GM12891 (cell line): Measurements from ENCODE around the gene KPNB1.

Experiments used
- DNase-seq: peaks from one replicate; pipeline ENCODE4 v3.0.0; 2011; ENCODE audit warnings: low spot score; ENCODE audit not compliant: insufficient read length
- FAIRE-seq: peaks from 2 replicates; lab custom pipeline; 2011; peaks lifted over from hg19 to GRCh38; lab: Jason Lieb, UNC
- PAX5 ChIP-seq: IDR thresholded peaks from 2 replicates; pipeline ENCODE4 v1.6.1; 2011; ENCODE audit warnings: low read length, moderate library complexity, mild to moderate bottlenecking; ENCODE audit not compliant: insufficient read depth, severe bottlenecking
- POLR2A ChIP-seq: IDR thresholded peaks from 2 replicates; pipeline ENCODE4 v1.6.1; 2011; ENCODE audit warnings: low read depth, low read length, control low read depth
- POLR2AphosphoS5 ChIP-seq: IDR thresholded peaks from 2 replicates; pipeline ENCODE4 v1.6.1; 2011; ENCODE audit warnings: low read depth, low read length, control low read depth
- POU2F2 ChIP-seq: IDR thresholded peaks from 2 replicates; pipeline ENCODE4 v1.6.1; 2011; ENCODE audit warnings: low read depth, mild to moderate bottlenecking, control low read depth, low read length, moderate library complexity
- SPI1 ChIP-seq: IDR thresholded peaks from 2 replicates; pipeline ENCODE4 v1.6.1; 2011; ENCODE audit warnings: low read depth, low read length, control low read depth
- TAF1 ChIP-seq: IDR thresholded peaks from 2 replicates; pipeline ENCODE4 v1.6.1; 2011; ENCODE audit warnings: low read depth, low read length, control low read depth

KPNB1 gene

DNA sequence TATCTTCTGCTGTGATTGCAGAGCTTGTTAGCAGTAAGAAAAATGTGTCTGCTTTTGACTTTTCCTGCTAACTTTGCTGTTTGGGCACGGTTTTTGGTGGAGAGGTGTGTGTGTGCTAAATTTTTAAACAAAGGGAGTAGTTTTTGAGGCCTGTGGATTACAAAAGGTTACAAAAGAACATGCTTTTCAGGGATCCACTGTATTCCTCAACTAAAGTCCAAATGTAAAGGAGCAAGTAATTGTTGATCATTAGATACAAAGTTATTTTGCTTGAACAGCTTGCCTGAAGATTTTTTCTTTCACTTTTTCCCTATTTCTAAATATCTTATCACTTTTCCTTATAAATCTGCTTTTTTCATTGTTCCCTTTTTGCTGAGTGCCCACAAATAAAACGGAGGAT lies 2.0 kb downstream of the KPNB1 start:
- no peak for FAIRE-seq
- TF ChIP-seq TAF1 (no peak), POLR2A (no peak), POU2F2 (no peak), SPI1 (no peak), PAX5 (no peak), POLR2AphosphoS5 (no peak)
- no peak for DNase-seq

DNA sequence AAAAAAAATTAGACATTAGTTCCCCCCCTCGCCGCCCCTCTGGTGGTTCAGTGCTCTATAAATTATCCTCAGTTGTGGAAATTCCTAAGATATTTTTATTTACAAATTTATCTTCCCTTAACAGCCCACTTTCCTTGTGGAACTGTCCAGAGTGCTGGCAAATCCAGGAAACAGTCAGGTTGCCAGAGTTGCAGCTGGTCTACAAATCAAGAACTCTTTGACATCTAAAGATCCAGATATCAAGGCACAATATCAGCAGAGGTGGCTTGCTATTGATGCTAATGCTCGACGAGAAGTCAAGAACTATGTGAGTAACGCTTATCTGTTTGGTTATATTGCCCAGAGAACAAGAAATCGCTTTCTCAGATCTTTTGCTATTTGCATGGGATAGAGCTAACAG lies 2.9 kb downstream of the KPNB1 start:
- no peak for TF ChIP-seq TAF1
- no peak for TF ChIP-seq PAX5
- no peak for TF ChIP-seq POLR2AphosphoS5
- TF ChIP-seq SPI1, result no peak
- TF ChIP-seq POLR2A, result no peak
- TF ChIP-seq POU2F2, result no peak
- DNase-seq, result no peak
- no peak for FAIRE-seq

DNA sequence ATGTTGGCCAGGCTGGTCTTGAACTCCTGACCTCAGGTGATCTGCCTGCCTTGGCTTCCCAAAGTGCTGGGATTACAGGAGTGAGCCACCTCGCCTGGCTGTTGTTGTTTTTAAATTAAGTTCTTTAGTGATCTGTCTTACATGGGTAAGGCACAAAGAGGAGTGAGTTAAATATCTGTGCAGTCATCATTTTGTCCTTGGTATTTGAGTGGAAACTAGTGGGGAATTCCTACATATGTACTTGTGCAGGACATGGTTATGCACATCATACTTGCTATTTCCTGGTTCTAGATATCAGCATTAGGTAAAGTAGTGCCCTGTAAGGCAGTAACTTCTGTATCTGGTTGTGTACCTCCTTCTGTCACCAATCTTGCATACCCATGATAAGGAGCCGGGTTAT lies 3.7 kb downstream of the KPNB1 start:
- DNase-seq, result no peak
- TF ChIP-seq POU2F2, result no peak
- no peak for TF ChIP-seq POLR2A
- no peak for TF ChIP-seq POLR2AphosphoS5
- FAIRE-seq, result peak; percentile 9

DNA sequence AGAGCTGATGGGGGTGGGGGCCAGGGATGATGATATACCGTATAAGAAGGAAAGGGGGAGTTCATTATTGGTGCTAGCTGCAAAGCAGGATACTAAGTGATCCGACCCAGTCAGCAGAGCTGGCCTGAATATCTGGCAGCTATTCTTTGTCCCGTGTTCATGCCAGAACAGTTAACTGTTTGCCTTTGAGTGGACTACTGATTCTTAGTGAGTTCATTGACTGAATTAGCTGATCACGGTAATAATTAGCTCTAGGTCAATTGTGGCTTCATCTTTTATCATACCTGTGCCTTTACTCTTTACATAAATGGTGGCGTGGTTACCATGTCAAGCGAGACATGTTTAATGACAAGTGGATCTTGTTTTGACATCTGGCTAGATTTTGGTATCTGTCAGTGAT lies 5.3 kb downstream of the KPNB1 start:
- FAIRE-seq (peak; percentile 35), DNase-seq (no peak)
- no peak for TF ChIP-seq POU2F2
- TF ChIP-seq SPI1, result no peak
- no peak for TF ChIP-seq POLR2A
- TF ChIP-seq POLR2AphosphoS5, result no peak
- no peak for TF ChIP-seq TAF1
- TF ChIP-seq PAX5, result no peak

DNA sequence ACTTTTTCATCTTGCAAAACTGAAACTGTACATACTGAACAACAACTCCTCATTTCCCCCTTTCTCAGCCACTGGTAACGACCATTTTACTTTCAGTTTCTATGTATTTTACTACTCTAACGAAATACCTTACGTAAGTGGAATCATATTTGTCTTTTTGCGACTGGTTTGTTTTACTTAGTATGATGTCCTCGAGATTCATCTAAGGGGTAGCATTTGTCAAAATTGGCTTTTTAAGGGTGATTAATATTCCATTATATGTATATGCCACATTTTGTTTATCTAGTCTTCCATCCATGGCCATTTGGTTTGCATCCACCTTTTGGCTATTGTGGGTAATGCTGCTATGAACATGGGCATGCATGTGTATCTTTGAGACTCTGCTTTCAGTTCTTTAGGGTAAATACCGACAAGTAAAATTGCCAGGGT lies 10.4 kb downstream of the KPNB1 start:
- DNase-seq (no peak), FAIRE-seq (peak; percentile 33)
- no peak for TF ChIP-seq POLR2AphosphoS5
- peak; percentile 73 for TF ChIP-seq SPI1

DNA sequence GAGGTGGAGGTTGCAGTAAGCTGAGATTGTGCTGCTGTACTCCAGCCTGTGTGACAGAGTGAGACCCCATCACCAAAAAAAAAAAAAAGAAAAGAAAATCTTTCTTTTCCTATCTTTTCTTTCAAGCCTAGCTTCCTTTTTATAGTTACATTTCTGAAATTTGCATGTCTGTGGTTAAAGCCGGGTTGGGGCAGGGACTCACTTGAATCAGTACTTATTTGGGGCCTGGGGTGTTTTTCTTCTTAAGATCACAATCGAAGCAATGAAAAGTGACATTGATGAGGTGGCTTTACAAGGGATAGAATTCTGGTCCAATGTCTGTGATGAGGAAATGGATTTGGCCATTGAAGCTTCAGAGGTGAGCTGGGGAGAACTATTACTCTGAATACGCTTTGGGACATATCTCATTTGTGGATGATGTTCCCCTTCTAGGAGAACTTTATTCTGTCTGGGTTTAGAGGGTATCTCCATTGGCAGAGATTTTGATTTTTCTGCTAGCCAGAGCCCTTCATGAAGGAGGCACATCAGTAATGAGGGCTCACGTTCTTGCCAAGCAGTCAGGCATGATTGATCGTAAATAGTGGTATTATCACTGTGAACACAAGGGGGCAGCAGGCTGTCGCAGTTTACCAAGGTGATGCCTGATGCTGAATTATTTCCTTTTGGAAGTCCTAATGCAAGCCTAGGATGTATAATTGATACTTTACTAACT lies 14.3 kb downstream of the KPNB1 start:
- DNase-seq (no peak), FAIRE-seq (peak; percentile 91)
- TF ChIP-seq TAF1 (no peak), POLR2A (no peak), PAX5 (peak; percentile 56), POU2F2 (peak; percentile 29; the same call in 1 of the 2 replicates), POLR2AphosphoS5 (peak; percentile 56), SPI1 (no peak)

DNA sequence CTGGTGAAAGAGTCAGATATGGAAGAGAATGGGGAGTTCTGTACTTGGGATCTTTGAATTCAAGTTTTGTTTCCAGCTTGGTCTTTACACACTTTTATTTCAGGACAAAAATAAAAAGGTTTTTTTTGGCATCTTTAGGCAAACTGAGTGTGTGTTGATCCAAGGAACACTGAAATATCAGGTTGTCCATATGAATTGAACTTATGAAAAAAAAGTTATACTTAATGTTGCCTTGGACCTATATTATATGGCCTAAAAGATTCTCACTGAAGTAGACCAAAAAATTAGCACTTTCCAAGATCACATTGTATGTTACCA lies 14.9 kb downstream of the KPNB1 start:
- no peak for DNase-seq
- FAIRE-seq, result no peak
- TF ChIP-seq POLR2AphosphoS5, result no peak
- no peak for TF ChIP-seq TAF1
- TF ChIP-seq POU2F2, result no peak
- TF ChIP-seq SPI1, result no peak
- TF ChIP-seq PAX5, result no peak
- TF ChIP-seq POLR2A, result no peak

DNA sequence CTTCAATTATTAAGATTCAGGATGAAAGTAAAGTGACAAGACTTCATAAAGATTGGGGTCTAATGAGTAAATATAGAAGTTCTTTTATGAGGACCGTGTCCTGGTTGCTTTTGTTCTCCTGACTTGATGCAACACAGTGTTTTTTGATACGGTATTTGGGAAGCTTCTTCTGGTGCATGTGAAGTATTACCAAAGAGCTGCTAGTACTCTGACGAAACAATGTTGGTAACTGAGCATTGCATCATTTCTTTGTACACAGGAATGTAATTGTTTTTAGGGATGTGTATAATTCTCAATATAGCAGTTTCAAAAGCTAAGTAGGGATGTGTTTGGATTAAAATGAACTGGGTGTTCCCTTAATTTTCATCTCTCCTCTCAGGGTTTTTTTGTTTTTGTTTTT lies 15.9 kb downstream of the KPNB1 start:
- no peak for DNase-seq
- FAIRE-seq, result no peak
- TF ChIP-seq POLR2AphosphoS5 (no peak), TAF1 (no peak), PAX5 (no peak), POU2F2 (no peak), POLR2A (no peak), SPI1 (no peak)

DNA sequence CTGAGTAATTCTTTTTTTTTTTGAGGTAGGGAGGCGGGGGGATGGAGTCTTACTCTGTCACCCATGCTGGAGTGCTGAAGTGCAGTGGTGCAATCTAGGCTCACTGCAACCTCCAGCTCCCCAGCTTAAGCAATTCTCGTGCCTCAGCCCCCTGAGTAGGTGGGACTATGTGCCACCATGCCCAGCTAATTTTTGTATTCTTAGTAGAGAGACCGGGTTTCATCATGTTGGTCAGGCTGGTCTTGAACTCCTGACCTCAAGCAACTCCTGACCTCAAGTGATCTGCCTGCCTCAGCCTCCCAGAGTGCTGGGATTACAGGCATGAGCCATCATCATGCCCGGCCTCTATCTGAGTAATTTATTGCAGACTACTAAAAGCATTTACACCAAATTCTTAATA lies 19.4 kb downstream of the KPNB1 start:
- FAIRE-seq (no peak), DNase-seq (no peak)
- TF ChIP-seq SPI1 (no peak), POLR2A (no peak), POU2F2 (no peak), POLR2AphosphoS5 (no peak), TAF1 (no peak), PAX5 (no peak)

DNA sequence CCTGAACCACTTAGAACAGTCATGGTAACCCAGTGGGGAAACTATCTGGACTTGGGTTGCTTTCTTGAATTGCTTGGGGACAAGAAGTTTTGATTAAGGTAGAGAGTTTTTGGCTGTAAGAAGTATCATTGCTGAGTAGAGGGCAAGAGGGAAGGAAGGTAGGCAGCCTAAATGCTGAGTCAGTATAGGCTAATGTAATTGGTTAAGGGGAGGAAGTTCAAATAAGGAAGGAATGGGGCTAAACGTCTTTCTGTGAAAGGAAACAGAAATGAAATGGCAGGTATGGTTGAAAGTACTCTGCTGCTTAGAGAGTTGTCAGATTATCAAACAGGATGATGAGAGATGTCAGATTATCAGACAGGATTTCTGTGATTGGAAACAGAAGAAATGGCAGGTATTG lies 20.3 kb downstream of the KPNB1 start:
- DNase-seq (no peak), FAIRE-seq (no peak)
- TF ChIP-seq SPI1 (no peak), POU2F2 (no peak), POLR2AphosphoS5 (no peak), TAF1 (no peak), PAX5 (no peak), POLR2A (no peak)

DNA sequence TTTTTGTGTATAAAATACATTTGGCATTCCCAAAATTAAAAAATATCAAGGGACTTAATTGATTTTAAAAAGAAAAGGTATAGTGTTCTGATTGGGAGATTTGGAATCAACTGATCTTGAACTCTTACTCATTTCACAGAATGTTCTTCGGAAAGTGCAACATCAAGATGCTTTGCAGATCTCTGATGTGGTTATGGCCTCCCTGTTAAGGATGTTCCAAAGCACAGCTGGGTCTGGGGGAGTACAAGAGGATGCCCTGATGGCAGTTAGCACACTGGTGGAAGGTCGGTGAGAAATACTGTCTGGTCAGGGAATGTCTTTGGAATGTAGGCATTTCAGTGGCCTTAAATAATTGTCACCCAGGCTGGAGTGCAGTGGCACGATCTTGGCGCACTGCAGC lies 24.8 kb downstream of the KPNB1 start:
- DNase-seq (no peak), FAIRE-seq (no peak)
- 0 out of 2 replicates have a peak, but pooled peaks have one; percentile 42 for TF ChIP-seq POLR2AphosphoS5
- TF ChIP-seq TAF1, result no peak
